B cell (primary cell): ENCODE measurements around the gene CLCNKA. TPM values are rescaled to one million over a fixed set of nuclear protein-coding genes. Genes with fewer than 3 reads are reported as not detected.

Experiments used
- ATAC-seq: fragments of 200-7000 bp; cut with Tn5 transposase; one replicate; pipeline ENCODE4 v1.10.0; 2021; ENCODE audit warnings: low read depth, mild to moderate bottlenecking, moderate number of reproducible peaks, moderate library complexity
- CTCF ChIA-PET: fragments of 350-600 bp; sonication (Branson Sonifier 250); formaldehyde crosslinking; loops from one replicate; lab custom pipeline; 2021; ENCODE audit warnings: antibody characterized with exemption, inconsistent platforms; lab: Charles Lee
- POLR2A ChIA-PET: fragments of 350-600 bp; sonication (Branson Sonifier 250); formaldehyde crosslinking; loops from one replicate; lab custom pipeline; 2021; ENCODE audit warnings: antibody characterized with exemption; lab: Charles Lee
- DNase-seq: peaks from one replicate; pipeline ENCODE4 v3.0.0; 2013
- H2AFZ ChIP-seq: 2 replicates; pipeline ENCODE4 v1.6.1; 2012; ENCODE audit warnings: mild to moderate bottlenecking, low read depth, low read length; ENCODE audit not compliant: insufficient read depth, poor library complexity, severe bottlenecking
- H3K27ac ChIP-seq, 2 donors: 1 replicate in 1 of 2; 2 replicates in 1 of 2; pipeline ENCODE4 v1.5.1; 2012 to 2013; ENCODE audit warnings: low read length in 2 of 2, mild to moderate bottlenecking in 2 of 2, moderate library complexity in 1 of 2
- H3K27me3 ChIP-seq, 4 experiments: fragments of 200-600 bp in 1 of 4; sonication (generic) in 1 of 4; replicated peaks in 1 of 4; 1 replicate in 2 of 4; 2 replicates in 2 of 4; pipeline versions ENCODE4 v1.6.1 to v1.7.0; 2013 to 2016; ENCODE audit warnings: low read length in 3 of 4, mild to moderate bottlenecking in 2 of 4, mixed read lengths in 1 of 4, moderate library complexity in 1 of 4; ENCODE audit not compliant: insufficient read depth in 4 of 4, control insufficient read depth in 3 of 4; ENCODE audit errors: control extremely low read depth in 1 of 4
- H3K36me3 ChIP-seq, 2 experiments: replicated peaks in 1 of 2; 1 replicate in 1 of 2; 2 replicates in 1 of 2; pipeline versions ENCODE4 v1.6.1 to v1.7.1; 2013; ENCODE audit warnings: low read length in 1 of 2; ENCODE audit not compliant: insufficient read depth in 2 of 2, control insufficient read depth in 1 of 2; ENCODE audit errors: control extremely low read depth in 1 of 2, extremely low read depth in 1 of 2
- H3K4me1 ChIP-seq, 2 donors: fragments of 200-600 bp in 1 of 2; sonication (generic) in 1 of 2; 1 replicate in 1 of 2; 2 replicates in 1 of 2; pipeline versions ENCODE4 v1.5.1 to v1.6.1; 2013 to 2017; ENCODE audit warnings: low read length in 2 of 2; ENCODE audit not compliant: control insufficient read depth in 2 of 2, insufficient read depth in 2 of 2
- H3K4me2 ChIP-seq: replicated peaks from 2 replicates; pipeline ENCODE3; 2012; ENCODE audit warnings: mild to moderate bottlenecking, low read depth, low read length; ENCODE audit not compliant: poor library complexity, severe bottlenecking
- H3K4me3 ChIP-seq, 5 experiments: fragments of 200-600 bp in 1 of 5; sonication (generic) in 1 of 5; 1 replicate in 3 of 5; 2 replicates in 2 of 5; pipeline versions ENCODE4 v1.5.1 to v1.7.0; 2011 to 2016; ENCODE audit warnings: low read length in 4 of 5, mild to moderate bottlenecking in 4 of 5, low read depth in 2 of 5, control low read depth in 1 of 5, moderate library complexity in 1 of 5; ENCODE audit not compliant: insufficient read depth in 1 of 5; ENCODE audit errors: control extremely low read depth in 1 of 5, extremely low read depth in 1 of 5
- H3K79me2 ChIP-seq: fragments of 200-600 bp; sonication (generic); one replicate; pipeline ENCODE4 v1.6.0; 2016; ENCODE audit warnings: low read length; ENCODE audit not compliant: control insufficient read depth, insufficient read depth
- H3K9ac ChIP-seq: fragments of 200-600 bp; sonication (generic); 2 replicates; pipeline ENCODE4 v1.6.1; 2017; ENCODE audit warnings: mild to moderate bottlenecking, low read length, moderate library complexity
- H3K9me3 ChIP-seq, 3 donors: one replicate each; pipeline versions ENCODE4 v1.6.1 to v1.7.1; 2013; ENCODE audit warnings: low read length in 2 of 3; ENCODE audit not compliant: control insufficient read depth in 2 of 3, insufficient read depth in 1 of 3; ENCODE audit errors: control extremely low read depth in 1 of 3
- H4K20me1 ChIP-seq: 2 replicates; pipeline ENCODE4 v1.6.0; 2012; ENCODE audit warnings: mild to moderate bottlenecking, low read length; ENCODE audit not compliant: insufficient read depth, control insufficient read depth, poor library complexity, severe bottlenecking
- H3K27ac Mint-ChIP-seq: one replicate; pipeline ENCODE4 v1.8.0; 2021; ENCODE audit warnings: mixed read lengths
- H3K27me3 Mint-ChIP-seq: one replicate; pipeline ENCODE4 v1.8.0; 2021; ENCODE audit warnings: mixed read lengths
- H3K4me1 Mint-ChIP-seq: one replicate; pipeline ENCODE4 v1.8.0; 2021; ENCODE audit warnings: mixed read lengths
- H3K4me3 Mint-ChIP-seq: one replicate; pipeline ENCODE4 v1.8.0; 2021; ENCODE audit warnings: mixed read lengths
- H3K9me3 Mint-ChIP-seq: one replicate; pipeline ENCODE4 v1.8.0; 2022; ENCODE audit warnings: mixed read lengths; ENCODE audit not compliant: insufficient read depth
- EZH2 ChIP-seq: IDR thresholded peaks from 2 replicates; pipeline ENCODE4 v1.6.1; 2012; ENCODE audit warnings: borderline replicate concordance, low read depth, mild to moderate bottlenecking, moderate library complexity, low read length; ENCODE audit not compliant: insufficient read depth, poor library complexity, severe bottlenecking
- WGBS: methylation state at CpG from one replicate; pipeline ENCODE4 v1.1.5; 2013; ENCODE audit warnings: missing lambda C conversion rate; ENCODE audit not compliant: insufficient coverage; 5-methylcytosine and 5-hydroxymethylcytosine counted together
- intact Hi-C: fragments of 100-400 bp; cut with micrococcal nuclease; formaldehyde crosslinking; loops from one replicate; pipeline ENCODE4 v1.10.0; 2022
- polyA plus RNA-seq: library from polyadenylated mRNA; depleted of rRNA; stranded (reverse); fragments of >200 nt; gene quantifications from 2 replicates; pipeline ENCODE4 v1.2.3, GENCODE V29; 2012
- total RNA-seq, 2 donors: library from RNA; stranded (reverse); fragments of 120-200 nt in 1 of 2; gene quantifications; 1 replicate in 1 of 2; 2 replicates in 1 of 2; pipeline versions ENCODE4 v1.2.3 to v1.2.4, GENCODE V29; 2013 to 2022
- TF ChIP-seq, protein P1 (sequence below): fragments of 200-600 bp; IDR thresholded peaks from one replicate; pipeline ENCODE4 v1.8.0; 2022; ENCODE audit warnings: antibody characterized with exemption, mild to moderate bottlenecking

Gene CLCNKA
- total and polyA plus RNA-seq, 2 donors (not counting 1 experiment from before 2014, with no cell fraction given): 0.03 TPM; not detected in 1

- H3K27ac Mint-ChIP-seq: no peak overlapping the region
- ChIA-PET POLR2A (interaction anchor here (0.6 kb wide), 1 partner anchor 288 kb away, joined by 3 read pairs; no protein-coding TSS in a partner anchor), CTCF (interaction anchor here (0.8 to 2.4 kb wide), 6 partner anchors 8 to 279 kb away, joined by 3 to 16 read pairs (median 4); no protein-coding TSS in a partner anchor)
- no peaks in the 10 kb centered on the region for H4K20me1 ChIP-seq
- H3K9me3 Mint-ChIP-seq: no peaks in the 10 kb centered on the region
- H3K79me2 ChIP-seq: no peaks in the 10 kb centered on the region
- no peak overlapping the region for H3K9ac ChIP-seq
- no peak for ATAC-seq
- H2AFZ ChIP-seq: no peak overlapping the region
- H3K4me1 Mint-ChIP-seq: peaks cover 12% of the 10 kb centered on the region
- no peak for TF ChIP-seq EZH2
- TF ChIP-seq, protein P1, sequence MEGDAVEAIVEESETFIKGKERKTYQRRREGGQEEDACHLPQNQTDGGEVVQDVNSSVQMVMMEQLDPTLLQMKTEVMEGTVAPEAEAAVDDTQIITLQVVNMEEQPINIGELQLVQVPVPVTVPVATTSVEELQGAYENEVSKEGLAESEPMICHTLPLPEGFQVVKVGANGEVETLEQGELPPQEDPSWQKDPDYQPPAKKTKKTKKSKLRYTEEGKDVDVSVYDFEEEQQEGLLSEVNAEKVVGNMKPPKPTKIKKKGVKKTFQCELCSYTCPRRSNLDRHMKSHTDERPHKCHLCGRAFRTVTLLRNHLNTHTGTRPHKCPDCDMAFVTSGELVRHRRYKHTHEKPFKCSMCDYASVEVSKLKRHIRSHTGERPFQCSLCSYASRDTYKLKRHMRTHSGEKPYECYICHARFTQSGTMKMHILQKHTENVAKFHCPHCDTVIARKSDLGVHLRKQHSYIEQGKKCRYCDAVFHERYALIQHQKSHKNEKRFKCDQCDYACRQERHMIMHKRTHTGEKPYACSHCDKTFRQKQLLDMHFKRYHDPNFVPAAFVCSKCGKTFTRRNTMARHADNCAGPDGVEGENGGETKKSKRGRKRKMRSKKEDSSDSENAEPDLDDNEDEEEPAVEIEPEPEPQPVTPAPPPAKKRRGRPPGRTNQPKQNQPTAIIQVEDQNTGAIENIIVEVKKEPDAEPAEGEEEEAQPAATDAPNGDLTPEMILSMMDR: no peak
- H3K4me3 Mint-ChIP-seq: no peak overlapping the region
- intact Hi-C loops: no loop called here
- H3K27me3 ChIP-seq: peaks cover 0 to 35% (median 13%) of the 10 kb centered on the region in 4 experiments
- no peaks in the 10 kb centered on the region for H3K36me3 ChIP-seq
- peaks cover 26% of the 10 kb centered on the region for H3K27me3 Mint-ChIP-seq
- H3K4me1 ChIP-seq: peaks cover 7 to 11% of the 10 kb centered on the region in 2 donors
- DNase-seq: no peak
- no peak overlapping the region for H3K27ac ChIP-seq
- no peaks in the 10 kb centered on the region for H3K9me3 ChIP-seq
- no peak overlapping the region for H3K4me2 ChIP-seq
- H3K4me3 ChIP-seq: no peak overlapping the region
- WGBS: 91% methylated on average over 5 of the region's 9 CpGs
Observed at GRCh38 chr1:16070640-16071355, 49.0 kb downstream of the CLCNKA start.

GRCh38 chr1:16071614-16072013, 49.8 kb downstream of the CLCNKA start:
- no peak for ATAC-seq
- ChIA-PET CTCF (interaction anchor here (1.1 to 2.6 kb wide), 5 partner anchors 64 to 280 kb away, joined by 3 to 7 read pairs (median 5); no protein-coding TSS in a partner anchor), POLR2A (no interaction called here)
- 95% methylated on average over 6 of the region's 6 CpGs for WGBS
- H3K9me3 ChIP-seq: no peaks in the 10 kb centered on the region
- intact Hi-C loops: no loop called here
- no peak overlapping the region for H3K9ac ChIP-seq
- H3K36me3 ChIP-seq: no peaks in the 10 kb centered on the region
- H3K4me2 ChIP-seq: no peak overlapping the region
- no peak overlapping the region for H3K27ac ChIP-seq
- H3K4me1 Mint-ChIP-seq: peaks cover 12% of the 10 kb centered on the region
- H3K79me2 ChIP-seq: no peaks in the 10 kb centered on the region
- H3K27me3 ChIP-seq: peaks cover 0 to 35% (median 13%) of the 10 kb centered on the region in 4 experiments
- no peaks in the 10 kb centered on the region for H3K9me3 Mint-ChIP-seq
- H3K4me3 ChIP-seq: no peak overlapping the region
- no peak for TF ChIP-seq EZH2
- TF ChIP-seq, protein P1: no peak
- no peak overlapping the region for H3K27ac Mint-ChIP-seq
- H3K4me3 Mint-ChIP-seq: peak overlapping the region; percentile 49
- peaks cover 26% of the 10 kb centered on the region for H3K27me3 Mint-ChIP-seq
- DNase-seq: no peak
- H4K20me1 ChIP-seq: no peaks in the 10 kb centered on the region
- H3K4me1 ChIP-seq: peaks cover 7 to 11% of the 10 kb centered on the region in 2 donors
- H2AFZ ChIP-seq: no peak overlapping the region
